MCF 10A (cell line): ENCODE measurements around the gene ZFP90. TPM values are rescaled to one million over a fixed set of nuclear protein-coding genes. Genes with fewer than 3 reads are reported as not detected.

ENCODE experiments used
- BruUV-seq: library from RNA; stranded (reverse); fragments of 400-500 nt; replicated peaks from 2 replicates; lab custom pipeline; 2021; lab: Mats Ljungman, UMichigan
- CTCF ChIA-PET: fragments of 300-600 bp; sonication (Branson Sonifier 250); formaldehyde crosslinking; extraction: SDS; loops from one replicate; lab custom pipeline; 2021; ENCODE audit warnings: antibody characterized with exemption, inconsistent platforms; lab: Yijun Ruan, JAX
- POLR2A ChIA-PET: fragments of 300-600, 350-650 bp; sonication (Branson Sonifier 250); formaldehyde crosslinking; extraction: SDS; loops from one replicate; lab custom pipeline; 2020; ENCODE audit warnings: antibody characterized with exemption, inconsistent platforms; lab: Yijun Ruan, JAX
- DNase-seq: peaks from one replicate; pipeline ENCODE4 v3.0.0-alpha.2; 2018; ENCODE audit not compliant: unreplicated experiment
- H3K27ac Mint-ChIP-seq: one replicate; pipeline ENCODE4 v1.8.0; 2022; ENCODE audit warnings: mild to moderate bottlenecking, low read depth, mixed read lengths; ENCODE audit not compliant: unreplicated experiment
- H3K27me3 Mint-ChIP-seq: one replicate; pipeline ENCODE4 v1.8.0; 2022; ENCODE audit warnings: mixed read lengths; ENCODE audit not compliant: insufficient read depth, unreplicated experiment
- H3K36me3 Mint-ChIP-seq: one replicate; pipeline ENCODE4 v1.8.0; 2022; ENCODE audit warnings: mild to moderate bottlenecking, moderate library complexity, mixed read lengths; ENCODE audit not compliant: insufficient read depth, unreplicated experiment
- H3K4me1 Mint-ChIP-seq: one replicate; pipeline ENCODE4 v1.8.0; 2022; ENCODE audit warnings: mixed read lengths; ENCODE audit not compliant: insufficient read depth, unreplicated experiment
- H3K4me3 Mint-ChIP-seq: one replicate; pipeline ENCODE4 v1.8.0; 2022; ENCODE audit warnings: mild to moderate bottlenecking, moderate library complexity, mixed read lengths; ENCODE audit not compliant: unreplicated experiment
- H3K9me3 Mint-ChIP-seq: one replicate; pipeline ENCODE4 v1.8.0; 2022; ENCODE audit warnings: mixed read lengths; ENCODE audit not compliant: unreplicated experiment
- intact Hi-C: fragments of 100-400 bp; cut with micrococcal nuclease; formaldehyde crosslinking; loops from 2 replicates; pipeline ENCODE4 v1.14.1; 2022
- total RNA-seq: library from RNA; stranded (reverse); gene quantifications from 2 replicates; pipeline ENCODE4 v1.2.3, GENCODE V29; 2022
- TF ChIP-seq, protein P1 (sequence below): fragments of 200-600 bp; IDR thresholded peaks from one replicate; pipeline ENCODE4 v1.8.0; 2022; ENCODE audit warnings: antibody characterized with exemption, mild to moderate bottlenecking; ENCODE audit not compliant: unreplicated experiment

ZFP90 gene
- total RNA-seq, 1 experiment from 2014 or later = 25.5 TPM

- peak; percentile 25 for DNase-seq
- TF ChIP-seq, protein P1, sequence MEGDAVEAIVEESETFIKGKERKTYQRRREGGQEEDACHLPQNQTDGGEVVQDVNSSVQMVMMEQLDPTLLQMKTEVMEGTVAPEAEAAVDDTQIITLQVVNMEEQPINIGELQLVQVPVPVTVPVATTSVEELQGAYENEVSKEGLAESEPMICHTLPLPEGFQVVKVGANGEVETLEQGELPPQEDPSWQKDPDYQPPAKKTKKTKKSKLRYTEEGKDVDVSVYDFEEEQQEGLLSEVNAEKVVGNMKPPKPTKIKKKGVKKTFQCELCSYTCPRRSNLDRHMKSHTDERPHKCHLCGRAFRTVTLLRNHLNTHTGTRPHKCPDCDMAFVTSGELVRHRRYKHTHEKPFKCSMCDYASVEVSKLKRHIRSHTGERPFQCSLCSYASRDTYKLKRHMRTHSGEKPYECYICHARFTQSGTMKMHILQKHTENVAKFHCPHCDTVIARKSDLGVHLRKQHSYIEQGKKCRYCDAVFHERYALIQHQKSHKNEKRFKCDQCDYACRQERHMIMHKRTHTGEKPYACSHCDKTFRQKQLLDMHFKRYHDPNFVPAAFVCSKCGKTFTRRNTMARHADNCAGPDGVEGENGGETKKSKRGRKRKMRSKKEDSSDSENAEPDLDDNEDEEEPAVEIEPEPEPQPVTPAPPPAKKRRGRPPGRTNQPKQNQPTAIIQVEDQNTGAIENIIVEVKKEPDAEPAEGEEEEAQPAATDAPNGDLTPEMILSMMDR = peak; percentile 32
Measured at GRCh38 chr16:68592466-68593337, 53.6 kb downstream of the ZFP90 start.

GRCh38 chr16:68596266-68596665, 57.2 kb downstream of the ZFP90 start:
- no peak overlapping the region for H3K4me3 Mint-ChIP-seq
- H3K27me3 Mint-ChIP-seq = no peaks in the 10 kb centered on the region
- H3K36me3 Mint-ChIP-seq = no peaks in the 10 kb centered on the region
- intact Hi-C loops = loop anchor here (5.0 kb wide), 1 partner anchor 51 kb away; the partner anchor contains the start of gene CDH3
- peak; percentile 66 for DNase-seq
- BruUV-seq = no TSS peak
- H3K4me1 Mint-ChIP-seq = peaks cover 10% of the 10 kb centered on the region
- CTCF ChIA-PET = interaction anchor here (0.6 to 2.0 kb wide), 10 partner anchors 19 to 290 kb away, joined by 3 to 8 read pairs (median 4); partner anchors contain the start of gene CDH3
- POLR2A ChIA-PET = interaction anchor here (0.7 to 4.6 kb wide), 16 partner anchors 9 to 103 kb away, joined by 3 to 23 read pairs (median 4); partner anchors contain the start of genes CDH3 and ZFP90
- TF ChIP-seq, protein P1 = no peak
- H3K27ac Mint-ChIP-seq = peak overlapping the region; percentile 61
- peaks cover 10% of the 10 kb centered on the region for H3K9me3 Mint-ChIP-seq

More at GRCh38 chr16:68592466-68593337, 53.6 kb downstream of the ZFP90 start:
- BruUV-seq = no TSS peak
- H3K4me3 Mint-ChIP-seq = no peak overlapping the region
- intact Hi-C loops = no loop called here
- H3K4me1 Mint-ChIP-seq = peaks cover 15% of the 10 kb centered on the region
- ChIA-PET CTCF (interaction anchor here (0.6 to 4.4 kb wide), 15 partner anchors 13 to 232 kb away, joined by 3 to 64 read pairs (median 9); no protein-coding TSS in a partner anchor), POLR2A (interaction anchor here (0.9 to 3.2 kb wide), 2 partner anchors 55 to 147 kb away, joined by 3 to 21 read pairs; no protein-coding TSS in a partner anchor)
- H3K27ac Mint-ChIP-seq = no peak overlapping the region
- no peaks in the 10 kb centered on the region for H3K27me3 Mint-ChIP-seq
- H3K36me3 Mint-ChIP-seq = no peaks in the 10 kb centered on the region
- H3K9me3 Mint-ChIP-seq = peaks cover 10% of the 10 kb centered on the region

DNA sequence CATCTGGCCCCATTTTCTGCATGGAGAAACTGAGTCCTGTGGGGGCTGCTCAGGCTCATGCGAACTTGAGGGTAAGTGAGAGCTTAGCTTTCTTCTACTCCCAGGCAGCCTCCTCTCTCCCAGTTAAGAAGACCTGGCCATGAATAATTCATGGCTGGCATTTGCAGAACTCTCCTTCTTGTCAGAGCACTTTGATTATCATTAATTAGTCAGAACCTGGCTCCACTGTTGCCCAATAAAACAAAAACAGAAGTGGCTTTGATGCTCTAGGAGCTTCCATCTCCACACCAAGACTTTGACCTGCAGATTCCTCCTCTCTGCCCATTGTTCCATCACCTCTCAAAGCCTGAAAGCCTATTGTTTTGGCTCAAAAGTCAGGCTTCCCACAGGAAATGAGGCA, 60.5 kb downstream of the ZFP90 start:
- Mint-ChIP-seq H3K27ac (no peak overlapping the region), H3K4me3 (no peak overlapping the region), H3K4me1 (peaks cover 10% of the 10 kb centered on the region), H3K36me3 (no peaks in the 10 kb centered on the region), H3K9me3 (no peaks in the 10 kb centered on the region), H3K27me3 (no peaks in the 10 kb centered on the region)
- POLR2A ChIA-PET = interaction anchor here (0.6 to 4.6 kb wide), 5 partner anchors 28 to 69 kb away, joined by 3 to 23 read pairs (median 4); no protein-coding TSS in a partner anchor
- no peak for DNase-seq
- no TSS peak for BruUV-seq
- CTCF ChIA-PET = interaction anchor here (0.5 to 2.6 kb wide), 8 partner anchors 9 to 587 kb away, joined by 3 to 11 read pairs (median 3); no protein-coding TSS in a partner anchor
- intact Hi-C loops = loop anchor here (5.0 kb wide), 1 partner anchor 48 kb away; the partner anchor contains the start of gene CDH3
- TF ChIP-seq, protein P1 = no peak
